ENCODE results near the gene CDC42BPB.

The CDC42BPB gene

GRCh38 chr14:103016594-103016993 is 40.8 kb downstream of the CDC42BPB start:
- DNase-seq (ENCODE audit: low spot score) = no peak

- DNase-seq (ENCODE audit: low spot score) = no peak
These were observed 41.3 kb downstream of the CDC42BPB start for GRCh38 chr14:103016071-103016470.

- no peak for DNase-seq (ENCODE audit: low spot score)
These were observed 41.9 kb downstream of the CDC42BPB start for GRCh38 chr14:103015426-103015825.

- no peak for DNase-seq (ENCODE audit: low spot score)
These were observed 42.7 kb downstream of the CDC42BPB start for GRCh38 chr14:103014466-103015228.

- no peak for DNase-seq (ENCODE audit: low spot score)
These were observed 44.3 kb downstream of the CDC42BPB start for GRCh38 chr14:103013028-103013427.

GRCh38 chr14:103009559-103009958 is 47.8 kb downstream of the CDC42BPB start:
- DNase-seq (ENCODE audit: low spot score) = no peak

- no peak for DNase-seq (ENCODE audit: low spot score)
These were observed 48.5 kb downstream of the CDC42BPB start for GRCh38 chr14:103008768-103009357.

GRCh38 chr14:103008126-103008525 is 49.2 kb downstream of the CDC42BPB start:
- no peak for DNase-seq (ENCODE audit: low spot score)

GRCh38 chr14:103007555-103007954 is 49.8 kb downstream of the CDC42BPB start:
- peak; percentile 87 for DNase-seq (ENCODE audit: low spot score)

GRCh38 chr14:103006991-103007520 is 50.3 kb downstream of the CDC42BPB start:
- no peak for DNase-seq (ENCODE audit: low spot score)

- no peak for DNase-seq (ENCODE audit: low spot score)
These were observed 51.2 kb downstream of the CDC42BPB start for GRCh38 chr14:103006106-103006505.

GRCh38 chr14:103003850-103004249 is 53.5 kb downstream of the CDC42BPB start:
- DNase-seq (ENCODE audit: low spot score) = no peak

- no peak for DNase-seq (ENCODE audit: low spot score)
These were observed 54.1 kb downstream of the CDC42BPB start for GRCh38 chr14:103003351-103003615.

GRCh38 chr14:103002578-103003350 is 54.6 kb downstream of the CDC42BPB start:
- no peak for DNase-seq (ENCODE audit: low spot score)

GRCh38 chr14:103001651-103002396 is 55.5 kb downstream of the CDC42BPB start:
- DNase-seq (ENCODE audit: low spot score) = no peak

- DNase-seq (ENCODE audit: low spot score) = no peak
These were observed 56.1 kb downstream of the CDC42BPB start for GRCh38 chr14:103001226-103001625.

- no peak for DNase-seq (ENCODE audit: low spot score)
These were observed 56.9 kb downstream of the CDC42BPB start for GRCh38 chr14:103000291-103000921.

GRCh38 chr14:102999227-102999895 is 58.0 kb downstream of the CDC42BPB start:
- no peak for DNase-seq (ENCODE audit: low spot score)

GRCh38 chr14:102998393-102998792 is 59.0 kb downstream of the CDC42BPB start:
- DNase-seq (ENCODE audit: low spot score) = no peak

- DNase-seq (ENCODE audit: low spot score) = no peak
These were observed 60.4 kb downstream of the CDC42BPB start for GRCh38 chr14:102996941-102997340.

- DNase-seq (ENCODE audit: low spot score) = no peak
These were observed 62.7 kb downstream of the CDC42BPB start for GRCh38 chr14:102994689-102995088.

Data from putamen (tissue), 1 donor.